Measurements from ENCODE around the gene MYL9. TPM values are rescaled to one million over a fixed set of nuclear protein-coding genes. Genes with fewer than 3 reads are reported as not detected.

MYL9 gene
- polyA plus RNA-seq, 2 of the 4 experiments (the other 2 are of a cell fraction): 2.2 to 29.5 TPM

- no peak for TF ChIP-seq TFCP2L1 (CRISPR knock-in tag; IDR thresholded peaks at IDR 0.05)
- 0 out of 2 replicates have a peak, but pooled peaks have one; percentile 47 for TF ChIP-seq CHD4 (IDR thresholded peaks at IDR 0.05; ENCODE audit: borderline replicate concordance)
- TF ChIP-seq PHF8 (IDR thresholded peaks at IDR 0.05; ENCODE audit: borderline replicate concordance, low read depth): no peak
- no peak for TF ChIP-seq ZNF302 (CRISPR knock-in tag; IDR thresholded peaks at IDR 0.05)
- TF ChIP-seq TP53 (CRISPR knock-in tag; IDR thresholded peaks at IDR 0.05): no peak
- TF ChIP-seq HOXB5 (CRISPR knock-in tag; IDR thresholded peaks at IDR 0.05): no peak
- TF ChIP-seq ZC3H11A (IDR thresholded peaks at IDR 0.05): no peak
- no peak for TF ChIP-seq KDM5A (IDR thresholded peaks at IDR 0.05)
Measured at GRCh38 chr20:36547186-36548005, 6.1 kb downstream of the MYL9 start (continued).

DNA sequence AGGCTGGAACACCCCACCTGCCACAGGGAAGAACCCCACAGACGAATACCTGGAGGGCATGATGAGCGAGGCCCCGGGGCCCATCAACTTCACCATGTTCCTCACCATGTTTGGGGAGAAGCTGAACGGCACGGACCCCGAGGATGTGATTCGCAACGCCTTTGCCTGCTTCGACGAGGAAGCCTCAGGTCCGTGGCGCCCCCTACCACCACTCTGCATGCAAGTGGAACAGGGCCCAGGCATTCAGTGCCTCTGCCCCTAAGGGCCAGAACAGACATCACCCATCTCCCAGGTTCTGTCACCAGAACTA, 6.6 kb downstream of the MYL9 start:
- Histone ChIP-seq H3K9me3 (no peaks in the 10 kb centered on the region), H3K27ac (no peak overlapping the region), H3K4me1 (no peaks in the 10 kb centered on the region), H3K4me3 (no peak overlapping the region), H3K4me2 (no peak overlapping the region)
- 84% methylated on average over 12 of the region's 12 CpGs for WGBS (ENCODE audit: missing lambda C conversion rate)
- POLR2A ChIA-PET: no interaction called here
- TF ChIP-seq RARB (CRISPR knock-in tag; IDR thresholded peaks at IDR 0.05): no peak
- no peak for TF ChIP-seq ELK1 (IDR thresholded peaks at IDR 0.05; ENCODE audit: low read depth, low read length)
- TF ChIP-seq CBX8 (IDR thresholded peaks at IDR 0.05): no peak
- no peak for TF ChIP-seq MYC (IDR thresholded peaks at IDR 0.05; ENCODE audit: borderline replicate concordance, low read length)
- no peak for TF ChIP-seq FOSB (CRISPR knock-in tag; IDR thresholded peaks at IDR 0.05)
- TF ChIP-seq KDM1A (IDR thresholded peaks at IDR 0.05; ENCODE audit: low read depth): no peak
- no peak for TF ChIP-seq CHD2 (IDR thresholded peaks at IDR 0.05; ENCODE audit: low read length, partially characterized antibody)
- no peak for TF ChIP-seq HOXA7 (CRISPR knock-in tag; IDR thresholded peaks at IDR 0.05)
- TF ChIP-seq, protein P1, sequence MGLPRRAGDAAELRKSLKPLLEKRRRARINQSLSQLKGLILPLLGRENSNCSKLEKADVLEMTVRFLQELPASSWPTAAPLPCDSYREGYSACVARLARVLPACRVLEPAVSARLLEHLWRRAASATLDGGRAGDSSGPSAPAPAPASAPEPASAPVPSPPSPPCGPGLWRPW (IDR thresholded peaks at IDR 0.05): no peak
- no peak for TF ChIP-seq RCOR1 (IDR thresholded peaks at IDR 0.05; ENCODE audit: low read depth, low read length)
- TF ChIP-seq HMGXB4 (CRISPR knock-in tag; IDR thresholded peaks at IDR 0.05; ENCODE audit: borderline replicate concordance): no peak
- no peak for TF ChIP-seq TFCP2L1 (CRISPR knock-in tag; IDR thresholded peaks at IDR 0.05)
- no peak for TF ChIP-seq MAFK (IDR thresholded peaks at IDR 0.05; ENCODE audit: partially characterized antibody)
- TF ChIP-seq RNF2 (IDR thresholded peaks at IDR 0.05; ENCODE audit: borderline replicate concordance, low read depth): no peak
- no peak for TF ChIP-seq SMC3 (IDR thresholded peaks at IDR 0.05)
- TF ChIP-seq RAD21 (conservative IDR thresholded peaks at IDR 0.05 in 1 of 2, IDR thresholded peaks at IDR 0.05 in 1 of 2): no peak
- TF ChIP-seq E2F6 (IDR thresholded peaks at IDR 0.05; ENCODE audit: borderline replicate concordance, low read depth): no peak
- DNase-seq (ENCODE audit: low read depth in 1 of 2, low spot score in 1 of 2) (no peak), FAIRE-seq (no peak), ATAC-seq (peak in 1 of 2 experiments; percentile 44; a peak in 4 of 6 replicates)
- CTCF ChIA-PET: interaction anchor here (0.8 kb wide), 1 partner anchor 10 kb away, joined by 4 read pairs; no protein-coding TSS in a partner anchor

Measured in A549 (cell line).